IPS DF 4.7 (cell line): ENCODE data around the gene SCUBE2.
"Not testable (repeated sequence)": the region's sequence is repeated elsewhere in the genome, so short reads cannot be mapped to it uniquely, and the experiment has no call there.

ENCODE experiments used
- DNase-seq: peaks from one replicate; pipeline ENCODE4 v3.0.0-alpha.2; 2013; ENCODE audit warnings: low spot score; ENCODE audit errors: extremely low read depth

The SCUBE2 gene

GRCh38 chr11:9008661-9009060, 82.7 kb downstream of the SCUBE2 start:
- no peak for DNase-seq

GRCh38 chr11:9008011-9008550, 83.3 kb downstream of the SCUBE2 start:
- no peak for DNase-seq

GRCh38 chr11:9005087-9005486, 86.3 kb downstream of the SCUBE2 start:
- DNase-seq = no peak

- no peak for DNase-seq
Observed at GRCh38 chr11:9004183-9004926, 87.0 kb downstream of the SCUBE2 start.

GRCh38 chr11:9003573-9004182, 87.7 kb downstream of the SCUBE2 start, which contains the start of gene NRIP3:
NRIP3 (minus strand) TSS chr11:9004001; CDS start chr11:9003935, 66 bp downstream.
- no peak for DNase-seq

GRCh38 chr11:9002920-9003572, 88.4 kb downstream of the SCUBE2 start:
- no peak for DNase-seq

GRCh38 chr11:9001736-9002135, 89.7 kb downstream of the SCUBE2 start:
- DNase-seq = no peak

GRCh38 chr11:8998017-8998416, 93.4 kb downstream of the SCUBE2 start:
- DNase-seq = no peak

- no peak for DNase-seq
Observed at GRCh38 chr11:8997451-8997850, 93.9 kb downstream of the SCUBE2 start.

GRCh38 chr11:8989453-8989852, 101.9 kb downstream of the SCUBE2 start:
- DNase-seq = no peak

GRCh38 chr11:8988329-8989234, 102.8 kb downstream of the SCUBE2 start:
- no peak for DNase-seq

- no peak for DNase-seq
Observed at GRCh38 chr11:8987446-8987845, 104.0 kb downstream of the SCUBE2 start.

- DNase-seq = not testable (repeated sequence)
Observed at GRCh38 chr11:8986772-8987171, 104.6 kb downstream of the SCUBE2 start.

- DNase-seq = no peak
Observed at GRCh38 chr11:8985462-8985861, 105.9 kb downstream of the SCUBE2 start.

- no peak for DNase-seq
Observed at GRCh38 chr11:8983552-8983951, 107.8 kb downstream of the SCUBE2 start.

GRCh38 chr11:8980485-8980884, 110.9 kb downstream of the SCUBE2 start:
- no peak for DNase-seq

- DNase-seq = not testable (repeated sequence)
Observed at GRCh38 chr11:8979365-8979764, 112.0 kb downstream of the SCUBE2 start.

GRCh38 chr11:8973121-8973520, 118.3 kb downstream of the SCUBE2 start:
- DNase-seq = no peak

- no peak for DNase-seq
Observed at GRCh38 chr11:8971924-8972316, 119.5 kb downstream of the SCUBE2 start.

GRCh38 chr11:8971196-8971923, 120.0 kb downstream of the SCUBE2 start:
- no peak for DNase-seq
